Measurements from ENCODE around the gene JSRP1. TPM values are rescaled to one million over a fixed set of nuclear protein-coding genes. Genes with fewer than 3 reads are reported as not detected.

Gene JSRP1
- total RNA-seq, 1 donor from 2014 or later, result not detected

DNA sequence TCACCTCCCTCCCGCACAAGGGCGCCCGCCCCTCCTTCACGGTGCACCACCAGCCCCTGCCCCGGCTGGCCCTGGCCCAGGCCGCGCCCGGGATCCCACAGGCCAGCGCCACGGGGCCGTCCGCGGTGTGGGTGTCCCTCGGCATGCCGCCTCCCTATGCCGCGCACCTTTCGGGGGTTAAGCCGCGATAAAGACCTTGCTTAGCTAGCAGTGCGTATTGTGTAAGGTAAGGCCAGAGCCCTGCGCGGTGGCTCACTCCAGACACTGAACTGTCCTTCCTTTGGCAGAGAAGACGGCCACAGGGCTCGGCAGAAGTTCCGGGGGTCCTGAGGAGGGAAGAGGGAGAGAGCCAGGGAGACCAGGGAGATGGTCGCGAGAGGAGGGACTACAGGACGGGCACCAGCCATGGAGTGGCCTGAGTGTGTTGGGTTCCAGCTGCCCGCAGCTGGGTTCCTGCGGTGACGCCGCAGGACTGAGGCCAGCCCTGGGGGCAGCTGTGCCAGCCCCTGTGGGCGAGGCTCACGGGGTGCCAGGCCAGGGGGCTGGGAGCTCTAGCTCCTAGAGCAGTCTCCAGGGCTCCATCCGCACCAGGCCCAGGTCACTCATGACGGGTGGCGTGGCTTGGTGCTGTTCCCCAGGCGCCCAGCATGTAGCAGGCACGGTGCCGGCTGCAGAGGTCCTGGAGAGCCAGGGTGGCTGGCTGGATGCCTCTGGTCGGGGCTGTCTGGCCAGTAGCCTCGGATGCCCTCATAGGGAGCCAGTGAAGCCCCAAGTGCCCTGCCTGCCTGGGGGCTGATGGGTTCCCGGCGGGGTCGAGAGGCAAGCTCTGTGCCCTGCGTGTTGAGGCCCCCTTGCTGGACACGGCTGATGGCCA, 27.8 kb downstream of the JSRP1 start:
- DNase-seq (ENCODE audit: low spot score), result no peak
- no peak for ATAC-seq
- intact Hi-C loops (cut with DNase I), result no loop called here

DNA sequence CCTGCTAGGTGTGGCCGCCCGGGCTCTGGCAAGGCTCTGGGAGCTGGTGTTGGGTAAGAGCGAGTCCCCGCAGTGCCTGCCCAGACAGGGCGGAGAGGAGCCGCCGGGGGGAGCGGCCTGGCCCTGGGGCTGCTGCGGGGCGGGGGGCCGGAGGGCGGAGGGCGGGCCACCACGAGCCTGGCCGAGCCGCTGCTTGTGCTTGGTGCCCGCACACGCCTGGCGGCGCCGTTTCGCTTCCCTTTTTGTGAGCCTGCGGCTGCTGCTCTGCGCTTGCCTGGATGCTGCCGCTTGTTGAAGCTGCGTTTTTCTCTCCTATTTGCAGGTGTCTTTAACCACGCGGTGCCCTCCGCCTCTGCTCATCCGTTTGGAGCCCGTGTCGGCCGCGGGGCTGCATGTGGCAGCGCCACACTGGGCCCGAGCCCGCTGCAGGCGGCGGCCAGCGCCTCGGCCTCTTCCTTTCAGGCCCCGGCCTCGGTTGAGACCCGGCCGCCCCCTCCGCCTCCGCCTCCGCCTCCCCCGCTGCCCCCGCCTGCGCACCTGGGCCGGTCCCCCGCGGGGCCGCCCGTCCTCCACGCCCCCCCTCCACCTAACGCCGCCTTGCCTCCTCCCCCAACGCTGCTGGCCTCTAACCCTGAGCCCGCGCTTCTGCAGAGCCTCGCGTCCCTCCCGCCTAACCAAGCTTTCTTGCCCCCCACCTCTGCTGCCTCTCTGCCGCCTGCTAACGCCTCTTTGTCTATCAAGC, 28.6 kb downstream of the JSRP1 start:
- no peak for ATAC-seq
- intact Hi-C loops (cut with DNase I), result no loop called here

DNA sequence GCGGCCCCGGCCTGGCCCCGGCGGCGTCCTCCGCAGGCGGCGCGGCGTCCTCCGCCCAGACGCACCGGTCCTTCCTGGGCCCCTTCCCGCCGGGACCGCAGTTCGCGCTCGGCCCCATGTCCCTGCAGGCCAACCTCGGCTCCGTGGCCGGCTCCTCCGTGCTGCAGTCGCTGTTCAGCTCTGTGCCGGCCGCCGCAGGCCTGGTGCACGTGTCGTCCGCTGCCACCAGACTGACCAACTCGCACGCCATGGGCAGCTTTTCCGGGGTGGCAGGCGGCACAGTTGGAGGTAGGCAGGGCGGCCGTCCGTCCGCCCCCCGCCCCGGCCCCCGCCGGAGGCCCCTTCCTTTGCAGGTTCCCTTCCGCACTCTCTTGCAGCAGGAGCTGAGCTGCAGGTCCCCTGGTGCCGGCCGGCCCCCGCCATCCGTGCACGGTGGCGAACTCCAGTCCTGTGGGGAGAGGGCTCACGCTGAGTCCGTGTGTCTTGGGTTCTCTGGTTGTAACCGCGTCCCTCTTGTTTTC, 29.3 kb downstream of the JSRP1 start:
- no peak for ATAC-seq
- intact Hi-C loops (cut with DNase I), result no loop called here

More for the DNA sequence above, 28.6 kb downstream of the JSRP1 start:
- DNase-seq (ENCODE audit: low spot score), result no peak

GRCh38 chr19:2226051-2226839, 30.0 kb downstream of the JSRP1 start:
- no peak for ATAC-seq
- intact Hi-C loops (cut with DNase I), result no loop called here

More for the DNA sequence above, 29.3 kb downstream of the JSRP1 start:
- DNase-seq (ENCODE audit: low spot score), result no peak

DNA sequence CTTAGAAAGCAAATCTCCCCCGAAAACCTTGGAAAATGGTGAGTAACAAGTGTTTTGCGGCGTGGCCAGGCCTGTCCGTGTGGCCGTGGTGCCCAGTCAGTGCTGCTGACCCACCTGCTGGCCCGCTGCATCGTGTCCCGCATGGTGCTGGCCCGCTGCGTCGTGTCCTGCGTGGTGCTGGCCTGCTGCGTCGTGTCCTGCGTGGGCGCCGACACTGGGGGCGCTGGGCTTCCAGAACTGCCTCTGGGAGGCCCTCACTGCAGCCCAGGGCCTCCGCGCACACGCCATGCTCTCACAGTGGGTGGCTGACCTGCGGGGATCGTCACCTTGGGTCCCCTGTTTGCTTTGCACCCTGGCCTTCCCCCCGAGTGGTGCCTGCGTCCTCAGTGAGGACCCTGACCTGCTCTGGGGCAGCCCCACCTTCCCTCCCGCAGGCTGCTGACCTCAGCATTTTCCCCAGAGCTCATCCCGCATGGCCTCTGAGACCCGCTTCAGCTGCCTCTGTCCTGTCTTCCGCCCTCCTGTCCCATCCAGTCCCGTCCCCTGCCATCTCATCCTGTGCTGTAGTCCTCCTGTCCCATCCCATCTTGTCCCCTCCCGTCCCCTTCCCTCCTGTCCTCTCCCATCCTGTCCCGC, 30.7 kb downstream of the JSRP1 start:
- ATAC-seq, result no peak
- no peak for DNase-seq (ENCODE audit: low spot score)
- intact Hi-C loops (cut with DNase I), result no loop called here

More at GRCh38 chr19:2226051-2226839, 30.0 kb downstream of the JSRP1 start:
- no peak for DNase-seq (ENCODE audit: low spot score)

DNA sequence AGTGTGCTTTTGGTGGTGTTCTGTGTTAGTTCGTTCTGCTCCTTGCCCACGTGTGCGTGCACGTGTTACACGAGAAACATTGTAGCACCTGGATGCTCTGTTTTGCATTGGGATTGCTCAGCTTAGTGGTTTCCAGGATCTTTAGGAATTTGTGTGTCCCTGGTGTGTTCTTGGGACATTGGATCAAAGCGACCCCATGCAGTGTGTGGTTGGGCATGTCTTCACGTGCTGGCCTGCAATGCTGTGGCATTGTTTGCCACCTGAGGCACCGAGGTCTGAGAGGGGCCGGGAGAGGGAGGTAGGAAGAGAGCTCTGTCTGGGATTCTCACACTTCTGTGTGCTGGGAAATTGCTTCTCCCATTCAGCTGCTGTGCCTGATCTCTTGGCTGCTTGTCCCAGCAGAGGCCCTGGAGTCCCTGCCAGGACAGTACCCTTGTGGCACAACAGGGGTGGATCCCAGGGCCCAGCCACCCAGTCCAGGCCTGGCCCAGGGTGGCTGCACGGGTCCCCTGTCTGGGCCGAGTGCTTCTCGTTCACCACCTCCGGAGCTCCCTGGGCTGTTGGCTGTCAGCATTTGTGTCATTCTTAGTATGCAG, 31.4 kb downstream of the JSRP1 start:
- ATAC-seq, result no peak
- intact Hi-C loops (cut with DNase I), result no loop called here

DNA sequence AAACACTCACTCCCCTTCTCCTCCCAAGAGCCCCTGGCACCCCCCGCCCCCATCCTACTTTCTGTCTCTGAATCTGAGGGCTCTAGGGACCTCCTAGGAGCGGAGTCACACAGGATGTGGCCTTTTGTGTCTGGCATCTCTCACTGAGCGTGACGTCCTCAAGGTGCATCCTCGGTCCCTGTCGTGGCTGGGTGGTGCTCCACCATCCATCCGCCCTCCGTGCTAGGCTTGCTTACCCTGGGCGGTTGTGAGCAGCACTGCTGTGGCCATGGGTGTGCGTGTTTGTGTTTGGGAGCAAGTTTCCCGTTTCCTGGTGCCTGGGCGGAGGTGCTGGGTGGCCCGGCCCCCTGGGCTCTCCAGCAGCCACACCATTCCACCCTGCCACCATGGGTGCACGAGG, 32.3 kb downstream of the JSRP1 start:
- DNase-seq (ENCODE audit: low spot score), result no peak
- intact Hi-C loops (cut with DNase I), result no loop called here
- ATAC-seq, result no peak

More for the DNA sequence above, 31.4 kb downstream of the JSRP1 start:
- no peak for DNase-seq (ENCODE audit: low spot score)

DNA sequence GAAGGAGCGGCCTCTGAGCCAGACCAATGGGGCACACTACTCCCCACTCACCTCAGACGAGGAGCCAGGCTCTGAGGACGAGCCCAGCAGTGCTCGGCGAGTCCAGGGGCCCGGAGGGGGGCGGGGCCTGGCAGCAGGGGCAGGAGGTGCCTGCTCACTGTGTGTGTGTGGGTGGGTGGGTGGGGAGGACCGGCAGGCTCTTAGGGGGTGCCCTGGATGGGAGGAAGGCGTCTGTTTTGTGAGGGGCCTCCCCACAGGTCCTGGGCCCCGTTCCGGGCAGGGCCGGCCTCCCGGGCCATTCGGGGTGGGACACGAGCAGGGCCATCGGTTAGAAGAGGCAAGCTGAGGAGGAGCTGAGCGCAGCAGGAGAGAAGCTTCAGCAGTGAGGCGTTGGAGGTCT, 32.8 kb downstream of the JSRP1 start:
- no peak for ATAC-seq
- no peak for DNase-seq (ENCODE audit: low spot score)
- intact Hi-C loops (cut with DNase I), result no loop called here

- DNase-seq (ENCODE audit: low spot score), result no peak
- ATAC-seq, result peak; percentile 33
- intact Hi-C loops (cut with DNase I), result no loop called here
Measured at GRCh38 chr19:2221918-2222317, 34.3 kb downstream of the JSRP1 start.

- intact Hi-C loops (cut with DNase I), result no loop called here
- peak; percentile 63 for ATAC-seq
- no peak for DNase-seq (ENCODE audit: low spot score)
Measured at GRCh38 chr19:2221250-2221831, 34.9 kb downstream of the JSRP1 start.

GRCh38 chr19:2219726-2220125, 36.5 kb downstream of the JSRP1 start:
- ATAC-seq, result no peak
- intact Hi-C loops (cut with DNase I), result no loop called here
- DNase-seq (ENCODE audit: low spot score), result no peak

DNA sequence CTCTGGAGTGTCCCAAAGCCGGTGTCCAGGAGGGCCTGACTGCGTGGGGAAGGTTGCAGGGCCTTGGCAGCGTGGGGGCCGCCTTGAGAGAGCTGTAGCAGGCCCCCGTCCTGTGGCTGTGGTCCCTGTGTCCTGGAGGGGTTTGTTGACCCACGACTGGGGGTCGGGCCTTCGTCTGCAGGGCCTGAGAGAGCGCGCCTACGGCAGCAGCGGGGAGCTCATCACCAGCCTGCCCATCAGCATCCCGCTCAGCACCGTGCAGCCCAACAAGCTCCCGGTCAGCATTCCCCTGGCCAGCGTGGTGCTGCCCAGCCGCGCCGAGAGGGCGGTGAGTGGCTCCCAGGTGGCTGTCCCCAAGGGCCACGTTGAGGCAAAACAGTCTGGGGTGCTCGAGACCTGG, 38.6 kb downstream of the JSRP1 start:
- no peak for ATAC-seq
- no peak for DNase-seq (ENCODE audit: low spot score)
- intact Hi-C loops (cut with DNase I), result no loop called here

DNA sequence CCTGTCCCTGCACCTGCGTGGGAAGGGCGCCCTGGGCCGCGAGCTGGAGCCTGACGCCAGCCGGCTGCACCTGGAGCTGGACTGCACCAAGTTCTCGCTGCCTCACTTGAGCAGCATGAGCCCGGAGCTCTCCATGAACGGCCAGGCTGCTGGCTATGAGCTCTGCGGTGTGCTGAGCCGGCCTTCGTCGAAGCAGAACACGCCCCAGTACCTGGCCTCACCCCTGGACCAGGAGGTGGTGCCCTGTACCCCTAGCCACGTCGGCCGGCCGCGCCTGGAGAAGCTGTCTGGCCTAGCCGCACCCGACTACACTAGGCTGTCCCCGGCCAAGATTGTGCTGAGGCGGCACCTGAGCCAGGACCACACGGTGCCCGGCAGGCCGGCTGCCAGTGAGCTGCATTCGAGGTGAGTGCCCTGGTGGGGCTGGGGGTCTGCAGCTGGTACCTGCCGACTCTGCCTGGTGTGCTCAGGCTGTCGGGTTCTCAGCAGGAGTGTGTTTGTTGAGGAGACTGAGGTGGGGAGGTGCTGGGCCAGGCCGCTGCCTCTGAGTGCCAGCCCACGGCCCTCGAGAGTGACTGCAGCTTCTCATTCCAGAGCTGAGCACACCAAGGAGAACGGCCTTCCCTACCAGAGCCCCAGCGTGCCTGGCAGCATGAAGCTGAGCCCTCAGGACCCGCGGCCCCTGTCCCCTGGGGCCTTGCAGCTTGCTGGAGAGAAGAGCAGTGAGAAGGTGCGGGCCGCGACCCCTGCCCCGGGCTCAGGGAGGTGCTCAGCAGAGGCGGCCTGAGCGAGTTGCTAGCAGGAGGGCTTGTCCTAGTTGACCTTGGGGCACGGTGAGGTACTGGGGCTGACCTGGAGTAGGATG, 39.6 kb downstream of the JSRP1 start:
- intact Hi-C loops (cut with DNase I), result no loop called here
- no peak for DNase-seq (ENCODE audit: low spot score)
- no peak for ATAC-seq

- intact Hi-C loops (cut with DNase I), result no loop called here
- DNase-seq (ENCODE audit: low spot score) (no peak), ATAC-seq (peak; percentile 69)
Measured at GRCh38 chr19:2215281-2215751, 40.9 kb downstream of the JSRP1 start.

DNA sequence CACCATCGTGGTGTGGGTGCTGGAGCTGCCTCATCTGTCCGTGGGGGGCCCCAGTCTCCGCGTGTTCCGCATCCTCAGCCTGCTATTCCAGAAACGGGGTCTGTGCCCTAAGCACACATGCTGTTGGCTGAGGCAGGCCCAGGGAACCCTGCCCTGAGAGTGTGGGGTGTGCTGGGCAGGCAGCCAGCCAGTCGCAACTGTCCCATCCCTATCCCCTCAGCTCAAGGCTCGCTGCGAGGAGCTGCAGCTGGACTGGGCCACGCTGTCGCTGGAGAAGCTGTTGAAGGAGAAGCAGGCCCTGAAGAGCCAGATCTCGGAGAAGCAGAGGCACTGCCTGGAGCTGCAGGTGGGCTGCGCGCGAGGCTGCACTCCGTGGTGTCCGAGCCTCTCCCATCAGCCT, 42.0 kb downstream of the JSRP1 start:
- ATAC-seq (no peak), DNase-seq (ENCODE audit: low spot score) (no peak)
- intact Hi-C loops (cut with DNase I), result no loop called here

DNA sequence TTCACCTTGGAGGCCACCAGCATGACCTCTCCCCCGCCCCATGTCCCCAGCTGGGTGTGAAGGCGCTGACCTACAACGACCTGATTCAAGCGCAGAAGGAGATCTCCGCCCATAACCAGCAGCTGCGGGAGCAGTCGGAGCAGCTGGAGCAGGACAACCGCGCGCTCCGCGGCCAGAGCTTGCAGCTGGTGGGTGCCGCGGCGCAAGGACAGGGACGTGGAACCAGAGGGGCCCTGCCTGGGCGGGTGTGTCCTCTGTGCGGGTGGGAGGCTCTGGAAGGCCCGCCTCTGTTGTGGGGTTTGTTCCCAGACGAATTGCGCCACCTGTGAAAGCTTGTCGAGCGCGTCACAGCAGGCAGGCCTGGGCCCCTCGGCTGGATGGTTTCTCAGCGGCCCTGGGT, 42.4 kb downstream of the JSRP1 start:
- ATAC-seq (peak; percentile 28), DNase-seq (ENCODE audit: low spot score) (no peak)
- intact Hi-C loops (cut with DNase I), result no loop called here
